ENCODE data around the gene CCDC182. TPM values are rescaled to one million over a fixed set of nuclear protein-coding genes. Genes with fewer than 3 reads are reported as not detected.

Gene CCDC182
- total RNA-seq, 1 experiment from 2014 or later, result not detected

Other genes with a start within 250 kb of the CCDC182 start
- 54.1 and 59.3 TPM in 2 replicates for gene MRPS23, start 104.7 kb upstream of the CCDC182 start, total RNA-seq (2022)
- gene CUEDC1, start 210.1 kb upstream of the CCDC182 start, total RNA-seq (2022), result 15.6 and 21.5 TPM in 2 replicates
- 66.8 and 69.1 TPM in 2 replicates for gene VEZF1, start 243.0 kb upstream of the CCDC182 start, total RNA-seq (2022)